HG02798 (cell line): ENCODE results near the gene FUBP3.

Experiments used
- ATAC-seq: cut with Tn5 transposase; IDR thresholded peaks from one replicate; pipeline ENCODE4 v1.9.1; 2021; ENCODE audit warnings: mild to moderate bottlenecking; ENCODE audit not compliant: unreplicated experiment, poor library complexity

The FUBP3 gene

GRCh38 chr9:130604295-130604694, 24.9 kb downstream of the FUBP3 start:
- ATAC-seq: no peak

- no peak for ATAC-seq
These were observed 27.7 kb downstream of the FUBP3 start for GRCh38 chr9:130606887-130607600.

DNA sequence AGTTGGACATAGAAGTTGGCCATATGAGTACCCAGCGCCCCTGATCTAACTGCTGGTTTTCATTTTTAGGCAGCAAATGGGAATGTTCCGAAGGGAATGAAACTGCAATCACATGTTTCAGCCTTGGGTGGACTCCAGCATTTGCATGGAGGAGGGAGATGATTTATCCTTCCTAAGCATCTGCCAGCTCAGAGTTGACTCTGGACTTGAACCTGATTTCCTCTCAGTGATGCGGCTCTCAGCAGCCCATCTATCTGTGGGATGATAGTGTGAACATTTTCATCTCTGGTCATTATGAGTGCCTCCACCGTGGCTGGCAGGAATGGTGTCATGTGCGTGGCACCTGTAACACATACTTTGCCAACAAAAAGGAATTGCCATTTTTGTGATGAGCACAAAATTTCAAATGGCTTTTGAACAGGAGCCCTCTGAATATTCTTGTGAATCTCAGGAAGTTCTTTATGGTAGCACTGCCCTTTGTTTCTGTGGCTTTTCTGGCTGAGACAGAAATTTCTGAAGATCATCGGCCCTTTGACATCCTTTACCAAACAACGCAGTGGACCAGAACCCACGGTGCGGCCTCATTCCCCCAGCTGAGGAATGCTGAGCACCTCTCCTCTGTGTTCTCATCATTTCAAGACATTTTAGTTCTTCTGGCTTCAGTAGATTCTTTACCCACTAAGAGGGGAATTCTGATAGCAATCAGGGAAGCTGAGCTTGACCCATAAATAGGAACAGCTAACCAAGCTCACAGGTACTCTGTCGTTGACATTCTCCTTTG, 28.5 kb downstream of the FUBP3 start:
- no peak for ATAC-seq

- ATAC-seq: no peak
These were observed 29.3 kb downstream of the FUBP3 start for GRCh38 chr9:130608554-130609134.

GRCh38 chr9:130609163-130609562, 29.8 kb downstream of the FUBP3 start:
- no peak for ATAC-seq

DNA sequence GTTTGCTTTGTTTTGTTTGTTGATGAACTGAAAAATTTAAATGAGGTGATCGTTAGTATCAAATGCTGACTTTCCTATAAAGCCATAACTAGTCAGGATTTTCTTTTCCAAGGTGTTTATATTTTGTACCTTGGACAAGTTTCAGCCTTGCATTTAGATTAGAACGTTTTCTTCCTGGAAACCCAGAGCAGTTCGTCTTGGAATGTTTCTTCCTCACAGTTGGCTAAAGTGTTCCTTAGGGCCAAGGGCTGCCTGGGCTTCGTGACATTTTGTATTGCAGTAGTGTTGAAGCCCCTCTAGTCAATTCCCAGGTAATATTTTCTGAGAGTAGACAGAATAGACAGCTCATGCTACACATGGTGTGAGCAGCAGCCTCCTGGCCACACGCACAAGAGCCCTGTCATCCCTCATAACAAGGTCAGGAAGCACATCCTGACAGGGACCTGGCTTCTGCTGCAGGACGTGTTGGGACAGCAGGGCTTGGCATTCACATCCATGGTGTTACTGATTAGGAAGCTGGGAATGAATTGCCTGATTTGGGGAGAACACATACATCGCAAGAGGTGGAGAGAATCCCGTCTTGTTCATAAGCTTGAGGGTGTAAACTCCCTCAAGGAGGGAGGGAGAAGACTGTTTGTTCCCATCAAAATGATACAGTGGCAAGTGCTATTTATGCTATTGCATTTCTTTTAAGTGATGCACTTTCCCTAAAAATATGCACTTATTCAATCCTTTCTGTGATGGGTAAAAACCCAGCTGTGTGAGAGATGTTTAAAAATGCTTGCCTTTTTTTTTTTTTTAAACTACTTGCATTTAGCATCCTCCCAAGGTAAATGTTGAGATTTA, 31.7 kb downstream of the FUBP3 start:
- no peak for ATAC-seq

DNA sequence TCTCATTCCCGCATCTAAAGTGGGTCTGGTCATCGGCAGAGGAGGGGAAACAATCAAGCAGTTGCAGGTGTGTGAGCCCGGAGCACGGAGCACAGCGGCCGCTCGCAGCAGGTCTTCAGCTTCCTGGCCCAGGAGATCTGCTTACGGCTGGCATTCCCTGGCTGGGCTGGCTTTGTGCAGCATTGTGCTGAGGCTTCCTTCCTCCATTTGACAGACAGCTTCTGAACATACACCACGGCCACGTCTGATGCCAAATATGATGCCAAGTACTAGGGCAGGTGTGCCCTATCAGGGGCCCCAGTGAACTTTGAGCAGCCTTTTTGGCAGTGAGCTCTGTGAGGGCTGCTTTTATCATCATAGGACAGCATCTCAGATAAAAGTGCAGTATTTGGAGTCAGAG, 37.1 kb downstream of the FUBP3 start:
- ATAC-seq: no peak

GRCh38 chr9:130623466-130623865, 44.1 kb downstream of the FUBP3 start:
- ATAC-seq: no peak

DNA sequence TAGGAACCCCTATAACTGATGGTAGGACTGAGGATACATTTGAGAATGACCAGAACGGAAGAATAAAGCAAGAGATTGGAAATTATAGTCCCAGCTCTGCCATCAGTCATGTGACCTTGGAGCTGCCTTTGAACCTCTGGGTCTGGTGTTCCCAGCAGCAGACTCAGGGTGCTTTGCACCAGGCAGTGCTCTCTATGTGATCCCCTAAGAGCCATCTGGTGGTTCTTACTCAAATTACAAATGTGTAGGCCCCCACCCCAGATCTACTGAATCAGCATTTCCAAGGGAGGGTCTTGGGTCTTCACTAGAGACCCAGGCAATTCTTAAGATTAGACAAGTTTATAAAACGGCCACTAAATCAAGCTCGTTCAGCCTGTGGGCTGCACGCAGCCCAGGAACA, 44.8 kb downstream of the FUBP3 start:
- ATAC-seq: no peak

DNA sequence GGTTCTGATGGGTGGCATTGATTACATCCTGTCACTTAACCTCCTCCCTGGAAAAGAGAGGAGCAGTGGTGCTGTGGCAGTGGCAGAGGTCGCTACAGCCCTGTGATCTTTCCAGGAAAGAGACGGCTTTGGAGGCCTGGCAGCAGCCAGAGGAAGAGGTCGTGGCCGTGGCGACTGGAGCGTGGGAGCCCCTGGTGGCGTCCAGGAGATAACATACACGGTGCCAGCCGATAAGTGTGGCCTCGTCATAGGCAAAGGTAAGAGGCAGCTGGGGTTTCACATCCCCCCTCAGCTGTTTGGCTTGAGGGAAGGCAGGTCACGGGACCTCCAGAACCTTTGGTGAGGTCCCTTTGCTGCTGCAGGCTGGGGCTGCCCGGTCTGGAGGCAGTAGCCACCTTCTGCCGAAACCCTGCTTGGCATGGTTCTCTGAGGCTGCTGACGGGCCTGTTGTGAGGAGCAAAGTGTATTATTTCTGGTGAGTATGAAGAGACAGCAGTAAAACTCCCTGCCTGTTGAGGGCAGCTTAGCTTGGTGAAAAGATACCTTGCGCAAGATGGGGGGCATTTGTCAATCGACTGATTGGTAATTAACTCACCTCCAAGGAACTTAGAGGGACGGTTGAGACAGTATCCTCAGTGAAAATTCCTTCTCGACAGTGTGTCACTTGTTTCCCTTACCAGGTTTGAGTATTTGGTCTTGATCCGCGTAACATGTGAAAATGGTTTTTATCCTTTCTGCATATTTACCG, 47.0 kb downstream of the FUBP3 start:
- no peak for ATAC-seq

DNA sequence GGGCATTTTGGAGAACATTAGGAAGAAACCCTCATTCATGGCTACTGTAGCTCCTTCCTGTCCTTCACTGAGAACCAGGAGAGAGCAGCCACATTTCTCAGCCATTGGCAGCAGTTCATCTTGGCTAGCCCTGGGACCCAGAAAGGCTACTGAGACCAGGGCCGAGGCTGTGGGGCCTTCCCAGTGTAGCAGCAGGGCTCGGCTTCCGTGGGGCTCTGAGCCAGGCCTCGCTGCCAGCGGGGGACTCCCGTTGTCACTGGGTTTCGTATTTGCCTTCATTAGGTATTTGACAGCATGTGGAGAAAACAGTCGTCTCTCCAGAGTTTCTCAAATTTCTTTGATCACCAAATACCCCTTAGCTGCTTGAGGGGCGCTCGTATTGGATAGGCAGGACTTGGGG, 47.7 kb downstream of the FUBP3 start:
- no peak for ATAC-seq

GRCh38 chr9:130627896-130628792, 48.8 kb downstream of the FUBP3 start:
- no peak for ATAC-seq

GRCh38 chr9:130629443-130630070, 50.2 kb downstream of the FUBP3 start:
- ATAC-seq: no peak

- ATAC-seq: no peak
These were observed 50.7 kb downstream of the FUBP3 start for GRCh38 chr9:130630071-130630450.

- no peak for ATAC-seq
These were observed 51.3 kb downstream of the FUBP3 start for GRCh38 chr9:130630506-130631330.

GRCh38 chr9:130631331-130632080, 52.1 kb downstream of the FUBP3 start:
- no peak for ATAC-seq

DNA sequence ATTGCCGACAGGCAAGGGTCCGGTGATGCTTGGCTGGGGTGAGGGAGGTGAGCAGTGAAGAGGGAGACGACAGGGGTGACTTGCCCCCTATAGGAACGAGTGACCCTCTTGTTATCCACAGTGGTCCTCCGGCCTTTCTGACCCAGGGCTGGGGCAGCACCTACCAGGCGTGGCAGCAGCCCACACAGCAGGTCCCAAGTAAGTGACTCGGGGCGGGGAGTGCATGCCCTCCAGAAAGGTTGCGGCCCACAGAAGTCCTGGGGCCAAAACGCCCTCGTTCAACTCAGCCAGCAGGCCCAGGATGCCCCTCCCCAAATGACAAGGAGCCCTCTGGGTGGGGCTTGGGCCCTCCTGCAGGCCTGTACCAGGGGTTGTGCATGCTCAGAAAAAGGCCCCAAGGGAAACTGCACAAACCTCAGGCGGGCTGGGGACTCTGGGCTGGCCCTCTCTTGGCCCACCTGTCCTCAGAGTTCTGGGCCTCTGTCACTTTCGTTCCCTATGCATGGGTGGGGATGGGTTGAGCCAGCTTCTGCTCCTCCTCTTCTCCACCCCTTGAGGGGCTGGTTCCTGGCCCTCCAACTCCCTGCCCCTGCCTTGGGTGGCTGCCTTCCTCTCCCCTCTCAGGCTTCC, 52.8 kb downstream of the FUBP3 start:
- ATAC-seq: no peak
